Caco-2 (cell line): ENCODE results near the gene RARA. TPM values are rescaled to one million over a fixed set of nuclear protein-coding genes. Genes with fewer than 3 reads are reported as not detected.

Experiments
- BruUV-seq: library from RNA; stranded (reverse); fragments of 400-500 nt; replicated peaks from 2 replicates; lab custom pipeline; 2021; lab: Mats Ljungman, UMichigan
- CTCF ChIA-PET: fragments of 300-600 bp; sonication (Branson Sonifier 250); formaldehyde crosslinking; loops from one replicate; lab custom pipeline; 2022; ENCODE audit warnings: antibody characterized with exemption; lab: Charles Lee
- POLR2A ChIA-PET: fragments of 300-600 bp; sonication (Branson Sonifier 250); formaldehyde crosslinking; loops from one replicate; lab custom pipeline; 2022; ENCODE audit warnings: antibody characterized with exemption; lab: Charles Lee
- DNase-seq, 2 experiments: peaks; one replicate each; pipeline versions ENCODE4 v3.0.0 to v3.0.0-alpha.2; 2020 to 2022
- H3K27me3 ChIP-seq: replicated peaks from 2 replicates; pipeline ENCODE4 v1.6.0; 2011; ENCODE audit warnings: low read length; ENCODE audit not compliant: control insufficient read depth, insufficient read depth
- H3K36me3 ChIP-seq: 2 replicates; pipeline ENCODE4 v1.5.1; 2011; ENCODE audit warnings: low read length; ENCODE audit not compliant: control insufficient read depth, insufficient read depth
- H3K4me1 ChIP-seq: fragments of 250-450 bp; sonication (Bioruptor Pico); 2 replicates; pipeline ENCODE4 v1.5.1; 2020; ENCODE audit warnings: mild to moderate bottlenecking
- H3K4me3 ChIP-seq: 2 replicates; pipeline ENCODE4 v1.5.1; 2011; ENCODE audit warnings: low read depth, mild to moderate bottlenecking, control low read depth, low read length
- H3K9me3 ChIP-seq: fragments of 250-450 bp; sonication (Bioruptor Pico); 2 replicates; pipeline ENCODE4 v1.5.1; 2020; ENCODE audit warnings: mild to moderate bottlenecking, moderate library complexity
- H3K27ac Mint-ChIP-seq: one replicate; pipeline ENCODE4 v1.8.0; 2022; ENCODE audit warnings: mixed read lengths; ENCODE audit not compliant: unreplicated experiment
- H3K27me3 Mint-ChIP-seq: one replicate; pipeline ENCODE4 v1.8.0; 2022; ENCODE audit warnings: mixed read lengths; ENCODE audit not compliant: insufficient read depth, unreplicated experiment
- H3K36me3 Mint-ChIP-seq: one replicate; pipeline ENCODE4 v1.8.0; 2022; ENCODE audit warnings: mild to moderate bottlenecking, mixed read lengths; ENCODE audit not compliant: insufficient read depth, unreplicated experiment
- H3K4me1 Mint-ChIP-seq: one replicate; pipeline ENCODE4 v1.8.0; 2022; ENCODE audit warnings: low read depth, mixed read lengths; ENCODE audit not compliant: unreplicated experiment
- H3K4me3 Mint-ChIP-seq: one replicate; pipeline ENCODE4 v1.8.0; 2022; ENCODE audit warnings: mild to moderate bottlenecking, moderate library complexity, mixed read lengths; ENCODE audit not compliant: unreplicated experiment
- H3K9me3 Mint-ChIP-seq: one replicate; pipeline ENCODE4 v1.8.0; 2022; ENCODE audit warnings: mixed read lengths; ENCODE audit not compliant: unreplicated experiment
- CTCF ChIP-seq, 2 experiments: fragments of 200-600 bp in 1 of 2; IDR thresholded peaks; 1 replicate in 1 of 2; 2 replicates in 1 of 2; pipeline versions ENCODE4 v1.5.1 to v1.8.0; 2011 to 2022; ENCODE audit warnings: antibody characterized with exemption in 1 of 2, control low read depth in 1 of 2, inconsistent platforms in 1 of 2, low read depth in 1 of 2, low read length in 1 of 2, mild to moderate bottlenecking in 1 of 2, moderate library complexity in 1 of 2; ENCODE audit not compliant: insufficient read depth in 1 of 2, severe bottlenecking in 1 of 2, unreplicated experiment in 1 of 2
- intact Hi-C: fragments of 100-400 bp; cut with micrococcal nuclease; formaldehyde crosslinking; loops from one replicate; pipeline ENCODE4 v1.10.0; 2022; ENCODE audit not compliant: unreplicated experiment
- total RNA-seq: library from RNA; stranded (reverse); gene quantifications from 2 replicates; pipeline ENCODE4 v1.2.3, GENCODE V29; 2022

RARA gene
- total RNA-seq, 1 experiment from 2014 or later = 27.6 TPM

- BruUV-seq = no TSS peak
- no peak overlapping the region for H3K4me3 ChIP-seq
- Mint-ChIP-seq H3K36me3 (no peaks in the 10 kb centered on the region), H3K4me3 (no peak overlapping the region), H3K27me3 (no peaks in the 10 kb centered on the region), H3K27ac (no peak overlapping the region), H3K9me3 (no peaks in the 10 kb centered on the region), H3K4me1 (peaks cover 23% of the 10 kb centered on the region)
- no peaks in the 10 kb centered on the region for H3K27me3 ChIP-seq
- H3K9me3 ChIP-seq = no peaks in the 10 kb centered on the region
- no peak for DNase-seq
- TF ChIP-seq CTCF (IDR thresholded peaks at IDR 0.05; ENCODE audit: insufficient read depth in 1 of 2, low read depth in 1 of 2, low read length in 1 of 2, severe bottlenecking in 1 of 2, unreplicated experiment in 1 of 2) = no peak
- CTCF ChIA-PET = no interaction called here
- peaks cover 17% of the 10 kb centered on the region for H3K4me1 ChIP-seq
- H3K36me3 ChIP-seq = no peaks in the 10 kb centered on the region
- POLR2A ChIA-PET = no interaction called here
- intact Hi-C loops = no loop called here
Measured at GRCh38 chr17:40322358-40323315, 13.7 kb downstream of the RARA start.

GRCh38 chr17:40323391-40324381, 14.7 kb downstream of the RARA start:
- H3K4me1 ChIP-seq = peaks cover 17% of the 10 kb centered on the region
- ChIA-PET POLR2A (no interaction called here), CTCF (no interaction called here)
- H3K4me1 Mint-ChIP-seq = peaks cover 18% of the 10 kb centered on the region
- H3K36me3 ChIP-seq = no peaks in the 10 kb centered on the region
- no peak for DNase-seq
- H3K36me3 Mint-ChIP-seq = no peaks in the 10 kb centered on the region
- no peaks in the 10 kb centered on the region for H3K27me3 Mint-ChIP-seq
- H3K9me3 Mint-ChIP-seq = no peaks in the 10 kb centered on the region
- H3K27me3 ChIP-seq = no peaks in the 10 kb centered on the region
- no TSS peak for BruUV-seq
- no peak overlapping the region for H3K27ac Mint-ChIP-seq
- H3K9me3 ChIP-seq = no peaks in the 10 kb centered on the region
- no peak overlapping the region for H3K4me3 ChIP-seq
- TF ChIP-seq CTCF (IDR thresholded peaks at IDR 0.05; ENCODE audit: insufficient read depth in 1 of 2, low read depth in 1 of 2, low read length in 1 of 2, severe bottlenecking in 1 of 2, unreplicated experiment in 1 of 2) = no peak
- intact Hi-C loops = no loop called here
- no peak overlapping the region for H3K4me3 Mint-ChIP-seq
